Stimulated activated CD4-positive, alpha-beta T cell treated with anti-CD3 and anti-CD28 coated beads, Interleukin-12 subunit alpha, Interleukin-12 subunit beta, amount 100 ng/mL, for 48 hours (primary cell): ENCODE measurements around the gene YOD1.

Experiments
- DNase-seq, 3 donors: peaks; one replicate each; pipeline ENCODE4 v3.0.0-alpha.2; 2020; ENCODE audit warnings: low read depth in 2 of 3, low spot score in 1 of 3

Gene YOD1

DNA sequence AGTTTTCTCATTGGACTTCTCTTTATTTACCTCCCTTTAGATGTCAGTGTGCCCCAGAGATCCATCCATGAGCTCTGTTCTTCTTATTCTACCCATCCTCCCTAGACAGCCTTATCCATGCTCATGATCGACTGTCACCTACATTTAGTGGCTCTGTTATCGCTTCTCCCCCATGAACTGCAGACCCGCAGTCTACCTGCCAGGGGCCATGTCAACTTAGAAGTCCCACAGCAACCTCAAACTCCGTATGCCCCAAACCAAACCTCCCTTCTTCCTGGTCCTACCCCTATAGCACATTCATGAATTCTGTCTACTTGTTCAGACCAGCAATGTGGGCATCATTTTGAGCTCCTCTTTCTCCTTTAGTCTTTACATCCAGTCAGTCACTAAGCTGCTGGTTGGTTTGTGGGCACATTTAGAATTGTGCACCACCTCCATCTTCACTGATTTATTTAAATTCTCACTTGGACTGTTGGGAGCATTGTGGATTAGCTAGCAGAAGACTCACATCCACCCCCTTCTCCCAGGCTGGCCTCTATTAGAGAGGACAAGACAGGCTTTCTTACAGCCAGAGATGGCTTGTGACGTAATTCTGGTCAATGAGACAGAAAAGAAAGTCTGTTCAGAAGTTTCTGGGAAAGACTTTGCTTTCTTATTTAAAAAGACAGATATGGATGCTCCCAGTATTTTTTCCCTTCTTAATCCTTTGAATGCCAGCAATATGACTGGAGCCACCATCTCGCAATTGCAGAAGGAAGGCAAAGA lies 37.5 kb downstream of the YOD1 start:
- no peak for DNase-seq

GRCh38 chr1:207010726-207011125 lies 40.3 kb downstream of the YOD1 start:
- DNase-seq, result no peak

GRCh38 chr1:207009945-207010344 lies 41.1 kb downstream of the YOD1 start:
- no peak for DNase-seq

GRCh38 chr1:207009182-207009850 lies 41.7 kb downstream of the YOD1 start:
- DNase-seq, result no peak

DNA sequence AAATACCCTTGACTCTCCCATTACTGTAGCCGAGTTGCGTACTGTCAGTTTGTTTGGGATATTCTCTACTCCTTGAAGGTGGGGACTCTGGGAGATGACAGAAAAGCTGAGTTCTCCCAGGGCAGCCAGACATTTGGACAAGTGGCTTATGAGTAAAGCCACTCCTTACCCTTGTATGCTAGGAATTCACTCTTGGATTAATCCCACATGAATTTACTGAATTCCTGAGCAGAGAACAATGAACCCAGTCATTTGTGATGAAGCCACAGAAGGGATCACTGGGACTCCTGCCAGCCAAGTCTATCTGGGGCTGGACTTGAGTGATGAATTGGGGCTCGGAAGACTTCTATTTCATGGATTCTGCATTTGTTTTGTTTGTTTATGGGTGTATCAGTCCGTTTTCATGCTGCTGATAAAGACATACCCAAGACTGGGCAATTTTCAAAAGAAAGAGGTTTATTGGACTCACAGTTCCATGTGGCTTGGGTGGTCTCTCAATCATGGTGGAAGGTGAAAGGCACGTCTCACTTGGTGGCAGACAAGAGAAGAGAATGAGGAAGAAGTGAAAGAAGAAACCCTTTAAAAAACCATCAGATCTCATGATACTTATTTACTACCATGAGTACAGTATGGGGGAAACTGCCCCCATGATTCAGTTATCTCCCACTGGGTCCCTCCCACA lies 43.5 kb downstream of the YOD1 start:
- no peak for DNase-seq

- no peak for DNase-seq
Observed at GRCh38 chr1:207006914-207007313, 44.1 kb downstream of the YOD1 start.

DNA sequence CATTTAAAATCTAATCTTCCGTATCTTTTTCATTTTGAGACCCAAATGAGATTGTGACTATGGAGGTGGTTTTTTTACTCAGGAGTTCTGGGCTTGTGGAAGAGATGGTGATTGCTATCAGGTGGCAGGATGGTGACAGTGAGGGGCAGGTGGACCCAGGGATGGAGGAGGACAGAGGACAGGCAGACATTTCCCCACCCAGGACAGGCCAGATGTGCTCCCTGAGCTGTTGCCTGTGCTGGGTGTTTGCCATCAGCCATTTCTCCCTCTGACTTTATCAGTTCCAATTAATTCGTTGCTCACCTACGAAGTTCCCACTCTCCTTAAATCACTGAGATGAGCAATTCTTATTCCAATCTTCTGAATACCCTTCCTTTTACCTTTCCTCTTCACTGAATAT lies 44.9 kb downstream of the YOD1 start:
- no peak for DNase-seq

DNA sequence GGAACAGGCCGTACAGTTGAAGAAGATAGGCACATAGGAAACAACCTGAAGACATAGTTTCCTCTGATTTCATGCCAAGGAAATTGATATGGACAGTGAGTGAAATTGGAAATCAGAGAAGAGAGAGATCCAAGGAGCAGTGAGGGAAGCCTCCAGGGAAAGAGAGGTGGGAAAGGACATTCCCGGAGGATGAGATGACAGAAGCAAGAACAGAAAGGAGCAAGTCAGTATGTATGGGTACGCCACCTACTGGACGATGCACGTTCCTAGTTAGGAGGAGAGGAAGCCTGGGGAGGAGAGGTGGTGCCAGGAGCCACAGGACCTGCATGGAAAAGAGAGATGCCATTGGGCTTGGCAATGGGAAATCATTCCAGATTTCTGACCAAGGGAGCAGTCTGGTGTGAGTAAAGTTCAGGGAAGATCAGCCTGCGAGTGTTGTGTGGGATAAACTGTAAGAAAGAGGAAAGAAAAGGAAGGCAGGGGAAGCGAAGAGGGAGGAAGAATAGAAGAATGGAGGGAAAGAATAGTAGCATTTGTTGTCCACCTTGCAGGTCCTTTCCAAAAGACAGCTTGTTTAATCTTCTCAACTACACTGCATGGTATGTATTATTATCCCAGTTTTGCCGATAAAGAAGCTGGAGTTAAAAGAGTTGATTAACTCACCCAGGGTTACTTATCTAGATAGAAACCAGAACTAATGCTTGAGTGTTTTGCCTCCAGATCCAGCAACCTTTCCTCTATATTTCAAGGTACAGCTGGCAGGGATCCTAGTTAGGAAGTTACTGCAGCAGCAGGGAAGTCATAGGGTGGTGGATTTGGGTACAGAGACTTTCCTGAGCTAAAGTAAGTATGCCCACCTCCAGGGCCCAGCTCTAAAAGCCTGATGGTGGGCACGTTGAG lies 45.8 kb downstream of the YOD1 start:
- peak in 2 of 3 donors; percentile 35 to 39 for DNase-seq

DNA sequence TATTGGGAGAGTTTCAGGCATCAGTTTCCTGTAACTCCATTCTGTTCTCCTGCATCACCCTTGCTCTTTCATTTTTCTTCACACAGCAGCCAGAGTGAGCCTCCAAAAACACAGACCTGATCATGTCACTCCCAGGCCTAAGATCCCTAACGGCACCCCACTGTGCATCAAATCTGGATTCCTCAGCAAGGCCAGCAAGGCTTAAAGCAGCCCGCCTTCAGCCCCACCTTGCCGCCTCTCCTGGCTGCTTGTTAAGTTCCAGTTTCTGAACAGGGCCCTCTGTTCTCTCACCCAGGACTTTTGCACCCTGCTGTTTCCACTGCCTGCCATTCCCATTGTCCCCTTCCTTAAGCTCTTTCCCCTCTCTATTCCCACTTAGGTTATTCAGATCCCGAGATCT lies 47.8 kb downstream of the YOD1 start:
- DNase-seq, result no peak

- no peak for DNase-seq
Observed at GRCh38 chr1:207002724-207003146, 48.3 kb downstream of the YOD1 start.

GRCh38 chr1:207001492-207002245 lies 49.3 kb downstream of the YOD1 start:
- DNase-seq, result no peak

DNA sequence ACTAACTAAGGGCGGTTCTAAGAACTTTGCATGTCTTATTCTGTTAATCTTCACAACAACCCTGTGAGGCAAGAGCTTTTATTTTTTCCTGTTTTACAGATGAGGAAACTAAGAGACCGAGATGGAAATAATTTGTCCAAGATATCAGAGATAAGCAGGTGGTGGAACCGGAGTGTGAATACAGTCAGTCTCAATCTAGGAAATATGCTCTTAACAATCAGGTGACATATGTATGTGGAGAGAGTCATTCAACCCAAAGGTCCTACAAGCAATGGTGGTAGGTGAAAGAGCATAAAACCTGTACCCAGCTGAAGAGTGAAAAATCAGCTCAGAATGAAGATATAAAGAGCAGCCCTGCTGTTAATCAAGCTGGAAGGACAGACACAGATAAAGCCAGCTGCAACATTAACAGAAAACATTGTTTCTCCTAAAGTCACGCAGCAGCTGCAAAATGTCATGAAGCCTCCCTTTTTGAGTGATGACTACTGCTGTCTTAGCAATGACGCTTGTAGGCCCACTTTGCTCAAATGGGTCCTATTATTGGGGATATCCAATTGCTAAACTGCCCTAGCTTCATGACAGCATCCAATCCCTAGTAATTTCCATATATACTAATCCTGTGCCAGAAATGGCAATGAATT lies 50.2 kb downstream of the YOD1 start:
- no peak for DNase-seq

DNA sequence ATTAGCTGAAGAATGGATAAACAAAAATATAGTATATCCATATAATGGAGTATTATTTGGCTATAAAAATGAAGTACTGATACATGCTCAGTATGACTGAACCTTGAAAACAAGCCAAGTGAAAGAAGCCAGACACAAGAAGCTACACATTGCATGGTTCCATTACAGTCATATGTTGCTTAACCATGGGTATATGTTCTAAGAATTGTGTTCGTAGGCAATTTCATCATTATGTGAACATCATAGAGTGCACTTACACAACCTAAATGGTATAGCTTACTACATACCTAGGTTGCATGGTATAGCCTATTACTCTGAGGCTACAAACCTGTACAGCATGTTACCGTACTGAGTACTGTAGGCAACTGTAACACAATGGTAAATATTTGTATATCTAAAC lies 52.2 kb downstream of the YOD1 start:
- DNase-seq, result no peak
